GM21737 (cell line): Measurements from ENCODE around the gene CUL4A.
"Not testable (repeated sequence)": the region's sequence is repeated elsewhere in the genome, so short reads cannot be mapped to it uniquely, and the experiment has no call there.

ENCODE experiments used
- ATAC-seq: cut with Tn5 transposase; IDR thresholded peaks from one replicate; pipeline ENCODE4 v1.9.1; 2021; ENCODE audit warnings: mild to moderate bottlenecking, moderate library complexity; ENCODE audit not compliant: unreplicated experiment

The CUL4A gene

DNA sequence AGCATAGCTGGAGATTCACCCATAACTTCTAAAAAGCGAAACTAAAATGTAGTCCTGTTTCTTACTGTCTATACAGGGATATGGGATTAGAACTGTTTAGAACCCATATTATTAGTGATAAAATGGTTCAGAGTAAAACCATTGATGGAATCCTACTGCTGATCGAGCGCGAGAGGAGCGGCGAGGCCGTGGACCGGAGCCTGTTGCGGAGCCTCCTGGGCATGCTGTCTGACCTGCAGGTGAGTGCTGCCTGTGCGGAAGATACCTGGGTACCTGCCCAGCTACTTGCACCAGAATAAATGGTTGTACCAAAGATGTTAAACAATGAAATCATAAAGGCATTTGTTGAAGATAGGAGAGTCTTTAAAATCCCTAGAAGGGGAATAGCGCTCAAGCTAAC lies 23.7 kb downstream of the CUL4A start:
- ATAC-seq: no peak

- ATAC-seq: no peak
Observed at GRCh38 chr13:113238536-113238935, 29.1 kb downstream of the CUL4A start.

- no peak for ATAC-seq
Observed at GRCh38 chr13:113239357-113239756, 29.9 kb downstream of the CUL4A start.

- ATAC-seq: no peak
Observed at GRCh38 chr13:113239986-113240385, 30.6 kb downstream of the CUL4A start.

DNA sequence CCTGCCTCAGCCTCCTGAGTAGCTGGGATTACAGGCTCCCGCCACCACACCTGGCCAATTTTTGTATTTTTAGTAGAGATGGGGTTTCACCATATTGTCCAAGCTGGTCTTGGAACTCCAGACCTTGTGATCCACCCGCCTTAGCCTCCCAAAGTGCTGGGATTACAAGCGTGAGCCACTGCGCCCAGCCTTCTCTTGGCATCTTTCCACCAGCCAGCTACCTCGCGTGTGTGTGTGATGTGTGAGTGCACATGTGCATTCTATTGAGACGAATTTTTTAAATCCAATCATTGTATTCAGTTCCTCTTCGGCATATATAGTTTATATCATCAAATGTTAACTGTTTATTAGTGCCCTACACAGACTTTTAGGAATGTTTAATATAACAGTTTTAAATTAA lies 32.2 kb downstream of the CUL4A start:
- ATAC-seq: not testable (repeated sequence)

- ATAC-seq: no peak
Observed at GRCh38 chr13:113243847-113244246, 34.4 kb downstream of the CUL4A start.

GRCh38 chr13:113245849-113246796 lies 36.7 kb downstream of the CUL4A start:
- no peak for ATAC-seq

- ATAC-seq: no peak
Observed at GRCh38 chr13:113252516-113253095, 43.2 kb downstream of the CUL4A start.

- ATAC-seq: not testable (repeated sequence)
Observed at GRCh38 chr13:113257908-113258307, 48.5 kb downstream of the CUL4A start.

DNA sequence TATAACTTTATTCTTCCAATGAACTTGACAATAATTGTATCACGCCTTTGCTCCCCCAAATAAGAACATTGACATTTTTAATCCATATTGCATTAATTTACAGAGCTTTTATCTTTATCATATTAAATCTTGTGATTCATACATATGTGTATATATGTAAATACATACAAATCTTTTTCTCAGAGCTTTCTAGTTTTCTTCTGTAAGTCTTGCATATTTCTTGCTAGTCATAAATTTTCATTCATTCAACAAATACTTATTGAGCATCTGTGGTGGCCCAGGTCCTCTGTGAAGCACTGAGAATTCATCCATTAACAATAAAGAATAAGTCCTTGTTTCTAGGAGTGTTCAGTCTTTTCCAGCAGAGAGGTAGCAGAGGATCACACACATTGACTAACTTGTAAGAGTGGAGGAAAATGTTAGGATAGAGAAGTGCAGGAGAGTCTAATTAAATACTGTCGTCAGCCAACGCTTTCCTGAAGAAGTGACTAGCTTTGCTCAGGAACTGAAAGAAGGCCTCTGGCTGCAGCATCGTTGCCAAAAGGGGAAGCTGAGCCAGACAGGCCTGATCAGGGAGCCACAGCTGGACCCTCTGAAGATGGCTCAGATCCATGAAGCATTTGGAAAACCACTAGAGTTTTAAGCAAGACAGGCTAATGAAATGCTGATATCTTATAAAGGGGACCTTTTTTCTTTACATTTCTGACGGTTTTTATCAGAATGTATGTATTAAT lies 49.1 kb downstream of the CUL4A start:
- ATAC-seq: no peak

DNA sequence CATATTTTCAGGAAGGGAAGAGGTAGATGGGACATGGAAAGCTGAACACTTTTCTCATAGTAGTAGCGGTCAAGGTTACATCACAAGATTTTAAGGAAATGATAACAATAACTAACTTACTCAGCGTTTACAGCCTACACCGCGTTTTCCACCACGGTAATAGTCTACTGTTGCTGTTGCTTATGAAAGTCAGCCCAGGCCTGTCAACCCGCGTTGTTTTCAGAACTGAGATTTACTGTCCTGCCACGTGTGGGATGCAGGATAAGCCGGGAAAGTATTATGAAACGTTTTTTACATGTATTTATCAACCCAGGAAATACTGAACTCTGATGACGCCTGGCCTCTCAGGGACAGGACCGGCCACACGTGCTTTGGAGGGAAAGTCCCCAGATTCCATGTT lies 51.6 kb downstream of the CUL4A start:
- no peak for ATAC-seq

GRCh38 chr13:113263016-113263415 lies 53.6 kb downstream of the CUL4A start:
- ATAC-seq: not testable (repeated sequence)

DNA sequence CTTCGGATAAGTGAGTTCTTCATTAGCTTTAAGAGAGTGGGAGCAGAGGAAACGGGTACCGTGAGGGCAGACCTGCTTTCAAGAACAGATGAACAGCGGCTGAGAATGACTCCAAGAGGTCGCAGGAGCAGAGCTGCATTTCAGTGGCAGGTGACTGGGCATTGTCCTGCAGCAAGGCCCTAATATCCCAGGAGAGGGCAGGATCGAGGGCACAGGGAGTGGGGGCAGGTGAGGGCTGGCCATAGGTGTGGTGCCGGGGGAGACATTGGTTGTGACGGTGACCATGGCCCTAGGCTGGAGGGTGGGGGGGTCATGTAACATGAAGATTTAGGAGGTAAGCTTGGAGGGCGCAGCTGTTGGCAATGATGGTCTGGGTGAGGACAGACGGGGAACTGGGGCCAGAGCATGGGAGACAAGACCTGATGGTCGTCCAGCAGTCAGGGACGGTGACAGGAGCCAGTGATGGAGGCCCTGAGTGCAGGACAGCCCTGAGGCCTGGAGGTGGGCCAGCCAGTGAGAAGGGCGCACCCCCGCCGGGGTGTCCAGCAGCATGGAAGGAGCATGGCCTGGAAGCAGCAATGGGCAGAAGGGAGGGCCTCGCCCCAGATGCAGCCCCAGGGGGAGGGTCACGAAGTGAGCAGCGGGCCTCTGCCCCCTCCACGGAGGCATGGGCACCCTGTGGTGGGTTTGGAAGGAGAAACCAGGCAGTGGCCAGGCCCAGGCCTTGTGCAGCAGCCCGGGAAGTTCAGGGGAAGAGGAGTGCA lies 58.4 kb downstream of the CUL4A start:
- ATAC-seq: no peak

GRCh38 chr13:113272031-113272430 lies 62.6 kb downstream of the CUL4A start:
- ATAC-seq: no peak

GRCh38 chr13:113272701-113273181 lies 63.3 kb downstream of the CUL4A start:
- ATAC-seq: no peak

GRCh38 chr13:113273321-113273720 lies 63.9 kb downstream of the CUL4A start:
- ATAC-seq: no peak

DNA sequence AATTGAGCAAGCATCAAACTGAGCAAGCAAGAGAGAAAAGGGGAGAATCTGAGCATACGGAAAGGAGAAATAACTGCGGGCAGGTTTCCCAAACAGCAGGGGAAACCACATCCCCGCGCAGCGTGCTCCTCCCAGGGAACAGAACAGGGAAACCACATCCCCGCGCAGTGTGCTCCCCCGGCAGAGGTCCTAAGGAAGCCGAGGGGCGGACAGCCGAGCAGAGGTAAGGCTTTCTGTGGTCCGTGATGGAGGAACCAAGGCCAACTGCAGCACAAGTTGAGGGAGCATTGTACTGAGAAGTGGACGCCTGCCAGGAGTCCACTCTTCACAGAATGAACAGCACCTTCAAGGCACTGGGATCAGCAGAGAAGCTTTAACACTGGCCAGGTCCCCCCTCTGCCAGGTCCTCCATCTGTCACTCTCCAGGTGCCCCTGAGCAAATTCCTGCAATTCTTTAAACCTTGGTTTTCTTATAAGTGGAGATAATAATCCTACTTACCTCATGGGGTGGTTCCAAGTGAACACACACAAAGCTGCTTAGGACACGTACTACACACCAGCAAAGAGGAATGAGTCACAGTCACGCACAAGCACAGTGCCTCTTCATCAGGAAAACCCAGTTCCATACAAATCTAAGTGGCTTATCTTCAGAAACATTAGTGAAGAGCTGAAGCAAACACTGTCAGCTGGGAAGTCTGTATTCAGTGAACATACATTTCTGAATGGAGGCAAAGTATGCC lies 64.6 kb downstream of the CUL4A start:
- no peak for ATAC-seq

DNA sequence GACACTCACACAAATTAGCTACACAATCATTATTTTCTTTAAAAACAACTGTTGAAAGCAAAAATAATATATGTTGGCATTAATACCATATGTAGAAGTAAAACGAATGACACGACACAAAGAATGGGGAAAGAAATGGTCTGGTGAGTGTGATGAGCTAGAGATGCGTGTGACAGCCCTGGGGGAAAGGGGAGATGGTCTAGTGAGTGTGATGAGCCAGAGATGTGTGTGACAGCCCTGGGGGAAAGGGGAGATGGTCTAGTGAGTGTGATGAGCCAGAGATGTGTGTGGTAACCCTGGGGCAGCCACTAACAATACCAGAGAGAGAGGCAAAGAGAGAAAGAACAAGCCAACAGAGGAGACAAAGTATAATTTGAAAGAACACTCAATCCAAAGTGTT lies 65.3 kb downstream of the CUL4A start:
- no peak for ATAC-seq

- no peak for ATAC-seq
Observed at GRCh38 chr13:113275387-113275786, 66.0 kb downstream of the CUL4A start.

- no peak for ATAC-seq
Observed at GRCh38 chr13:113280126-113280525, 70.7 kb downstream of the CUL4A start.
